GM06990 (cell line): ENCODE results near the gene CFAP52.
"Not testable (repeated sequence)": the region's sequence is repeated elsewhere in the genome, so short reads cannot be mapped to it uniquely, and the experiment has no call there.

Source experiments
- DNase-seq: peaks from one replicate; pipeline ENCODE4 v3.0.0-alpha.2; 2011; ENCODE audit not compliant: insufficient read length; ENCODE audit errors: extremely low read depth
- H3K27me3 ChIP-seq: replicated peaks from 2 replicates; pipeline ENCODE4 v1.6.0; 2011; ENCODE audit warnings: low read length; ENCODE audit not compliant: control insufficient read depth, insufficient read depth
- H3K36me3 ChIP-seq: 2 replicates; pipeline ENCODE4 v1.5.1; 2011; ENCODE audit warnings: low read length; ENCODE audit not compliant: control insufficient read depth, insufficient read depth
- H3K4me3 ChIP-seq: replicated peaks from 2 replicates; pipeline ENCODE4 v1.5.1; 2011; ENCODE audit warnings: low read depth, mild to moderate bottlenecking, control low read depth, low read length
- TF ChIP-seq, protein P1 (sequence below): IDR thresholded peaks from 2 replicates; pipeline ENCODE4 v1.5.1; 2011; ENCODE audit warnings: low read length, control low read depth, mild to moderate bottlenecking, inconsistent platforms; ENCODE audit not compliant: insufficient read depth, poor library complexity, severe bottlenecking

CFAP52 gene

DNA sequence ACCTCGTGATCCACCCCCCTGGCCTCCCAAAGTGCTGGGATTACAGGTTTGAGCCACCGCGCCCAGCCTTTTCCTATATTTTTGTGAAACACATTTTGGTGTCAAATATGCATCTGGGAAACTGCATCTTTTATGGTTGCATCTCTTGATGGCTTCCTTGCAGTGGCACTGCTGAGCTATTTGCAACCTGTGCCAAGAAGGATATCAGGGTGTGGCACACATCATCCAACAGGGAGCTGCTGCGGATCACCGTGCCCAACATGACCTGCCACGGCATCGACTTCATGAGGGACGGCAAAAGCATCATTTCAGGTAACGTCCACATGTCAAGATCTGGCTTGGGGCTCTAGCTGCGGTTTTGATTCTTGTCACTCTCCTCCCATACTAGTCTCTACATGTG lies 52.1 kb downstream of the CFAP52 start:
- no peaks in the 10 kb centered on the region for H3K27me3 ChIP-seq
- TF ChIP-seq, protein P1, sequence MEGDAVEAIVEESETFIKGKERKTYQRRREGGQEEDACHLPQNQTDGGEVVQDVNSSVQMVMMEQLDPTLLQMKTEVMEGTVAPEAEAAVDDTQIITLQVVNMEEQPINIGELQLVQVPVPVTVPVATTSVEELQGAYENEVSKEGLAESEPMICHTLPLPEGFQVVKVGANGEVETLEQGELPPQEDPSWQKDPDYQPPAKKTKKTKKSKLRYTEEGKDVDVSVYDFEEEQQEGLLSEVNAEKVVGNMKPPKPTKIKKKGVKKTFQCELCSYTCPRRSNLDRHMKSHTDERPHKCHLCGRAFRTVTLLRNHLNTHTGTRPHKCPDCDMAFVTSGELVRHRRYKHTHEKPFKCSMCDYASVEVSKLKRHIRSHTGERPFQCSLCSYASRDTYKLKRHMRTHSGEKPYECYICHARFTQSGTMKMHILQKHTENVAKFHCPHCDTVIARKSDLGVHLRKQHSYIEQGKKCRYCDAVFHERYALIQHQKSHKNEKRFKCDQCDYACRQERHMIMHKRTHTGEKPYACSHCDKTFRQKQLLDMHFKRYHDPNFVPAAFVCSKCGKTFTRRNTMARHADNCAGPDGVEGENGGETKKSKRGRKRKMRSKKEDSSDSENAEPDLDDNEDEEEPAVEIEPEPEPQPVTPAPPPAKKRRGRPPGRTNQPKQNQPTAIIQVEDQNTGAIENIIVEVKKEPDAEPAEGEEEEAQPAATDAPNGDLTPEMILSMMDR: no peak
- no peak for DNase-seq
- no peaks in the 10 kb centered on the region for H3K36me3 ChIP-seq
- no peak overlapping the region for H3K4me3 ChIP-seq

DNA sequence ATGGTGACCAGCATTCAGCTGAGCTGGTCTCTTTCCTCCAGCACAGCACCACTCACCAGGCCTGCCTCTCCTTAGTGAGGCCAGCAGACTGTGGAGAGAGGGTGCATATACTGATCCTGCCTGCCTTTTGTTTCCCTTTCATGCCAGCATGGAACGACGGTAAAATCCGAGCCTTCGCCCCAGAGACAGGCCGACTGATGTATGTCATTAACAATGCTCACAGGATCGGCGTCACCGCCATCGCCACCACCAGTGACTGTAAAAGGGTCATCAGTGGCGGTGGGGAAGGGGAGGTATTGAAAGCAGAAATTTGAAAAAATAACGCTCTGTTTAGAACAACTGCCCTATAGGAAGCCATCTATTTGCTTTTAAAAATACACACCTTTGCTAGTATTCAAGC lies 56.3 kb downstream of the CFAP52 start:
- Histone ChIP-seq H3K27me3 (no peaks in the 10 kb centered on the region), H3K36me3 (no peaks in the 10 kb centered on the region), H3K4me3 (no peak overlapping the region)
- TF ChIP-seq, protein P1: no peak
- no peak for DNase-seq

DNA sequence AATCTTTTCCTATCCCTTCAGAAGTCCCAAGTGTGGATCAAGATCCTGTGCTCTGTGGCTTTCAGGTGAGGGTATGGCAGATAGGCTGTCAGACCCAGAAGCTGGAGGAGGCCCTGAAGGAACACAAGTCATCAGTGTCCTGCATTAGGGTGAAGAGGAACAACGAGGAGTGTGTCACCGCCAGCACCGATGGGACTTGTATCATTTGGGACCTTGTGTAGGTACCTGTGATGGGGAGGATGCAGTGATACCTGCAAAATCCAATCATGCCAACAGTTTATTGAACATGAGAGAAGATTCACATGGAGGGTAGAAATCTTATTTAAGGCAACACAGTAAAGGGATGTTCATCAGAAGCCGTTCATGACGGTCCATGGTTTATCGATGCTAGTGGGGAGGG lies 58.9 kb downstream of the CFAP52 start:
- TF ChIP-seq, protein P1: no peak
- Histone ChIP-seq H3K27me3 (no peaks in the 10 kb centered on the region), H3K36me3 (no peaks in the 10 kb centered on the region), H3K4me3 (no peak overlapping the region)
- DNase-seq: no peak

DNA sequence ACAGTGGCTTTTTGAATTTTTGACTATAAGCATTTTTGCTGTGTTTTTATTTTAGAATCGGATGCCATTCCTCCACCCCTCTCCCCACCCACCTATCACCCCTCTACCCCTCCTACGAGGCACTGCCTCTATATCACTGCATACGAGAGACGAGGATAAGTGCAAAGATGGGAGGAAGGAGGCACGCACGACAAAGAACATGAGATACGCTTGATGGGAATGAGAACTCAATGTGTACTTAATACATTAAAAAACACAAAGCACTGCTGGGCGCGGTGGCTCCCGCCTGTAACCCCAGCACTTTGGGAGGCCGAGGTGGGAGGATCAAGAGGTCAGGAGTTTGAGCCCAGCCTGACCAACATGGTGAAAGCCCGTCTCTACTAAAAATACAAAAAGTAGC lies 60.1 kb downstream of the CFAP52 start:
- no peak for DNase-seq
- H3K27me3 ChIP-seq: no peaks in the 10 kb centered on the region
- TF ChIP-seq, protein P1: no peak
- H3K36me3 ChIP-seq: no peaks in the 10 kb centered on the region
- H3K4me3 ChIP-seq: no peak overlapping the region

DNA sequence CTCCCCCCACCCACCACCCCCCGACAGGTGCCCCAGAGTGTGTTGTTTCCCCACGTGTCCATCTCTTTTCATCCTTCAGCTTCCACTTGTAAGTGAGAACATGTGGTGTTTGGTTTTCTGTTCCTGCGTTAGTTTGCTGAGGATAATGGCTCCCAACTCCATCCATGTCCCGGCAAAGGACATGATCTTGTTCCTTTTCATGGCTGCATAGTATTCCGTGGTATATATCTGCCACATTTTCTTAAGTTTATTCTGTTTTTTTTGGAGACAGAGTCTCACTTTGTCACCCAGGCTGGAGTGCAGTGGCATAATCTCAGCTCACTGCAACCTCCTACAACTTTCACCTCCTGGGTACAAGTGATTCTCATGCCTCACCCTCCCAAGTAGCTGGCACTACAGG lies 63.9 kb downstream of the CFAP52 start:
- DNase-seq: not testable (repeated sequence)

DNA sequence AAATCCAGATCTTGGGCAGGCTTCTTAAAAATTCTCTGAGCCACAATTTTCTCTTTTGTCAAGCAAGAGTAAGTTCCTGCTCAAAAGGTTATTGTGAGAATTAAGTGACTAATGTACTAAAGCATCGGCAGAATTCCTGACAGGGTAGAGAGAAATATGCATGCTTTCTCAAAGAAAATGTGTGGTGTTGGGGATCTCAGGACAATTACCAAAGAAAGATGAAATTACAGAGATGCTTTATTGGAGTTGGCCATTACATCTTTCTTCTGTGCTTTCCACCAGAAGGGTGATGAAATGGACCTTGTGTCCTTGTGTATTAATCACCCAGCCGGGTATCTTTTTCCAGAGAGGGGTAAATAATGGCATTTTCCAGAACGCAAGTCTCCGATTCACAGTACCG lies 67.2 kb downstream of the CFAP52 start:
- TF ChIP-seq, protein P1: no peak
- H3K36me3 ChIP-seq: no peaks in the 10 kb centered on the region
- H3K27me3 ChIP-seq: peaks cover 4% of the 10 kb centered on the region
- no peak overlapping the region for H3K4me3 ChIP-seq
- no peak for DNase-seq

More for the DNA sequence above, 63.9 kb downstream of the CFAP52 start:
- not testable (repeated sequence) for H3K27me3 ChIP-seq, H3K36me3 ChIP-seq, H3K4me3 ChIP-seq
